Measurements from ENCODE around the gene HSDL2. TPM values are rescaled to one million over a fixed set of nuclear protein-coding genes. Genes with fewer than 3 reads are reported as not detected.

Gene HSDL2
- total RNA-seq, 1 donor from 2014 or later: 4.8 TPM

DNA sequence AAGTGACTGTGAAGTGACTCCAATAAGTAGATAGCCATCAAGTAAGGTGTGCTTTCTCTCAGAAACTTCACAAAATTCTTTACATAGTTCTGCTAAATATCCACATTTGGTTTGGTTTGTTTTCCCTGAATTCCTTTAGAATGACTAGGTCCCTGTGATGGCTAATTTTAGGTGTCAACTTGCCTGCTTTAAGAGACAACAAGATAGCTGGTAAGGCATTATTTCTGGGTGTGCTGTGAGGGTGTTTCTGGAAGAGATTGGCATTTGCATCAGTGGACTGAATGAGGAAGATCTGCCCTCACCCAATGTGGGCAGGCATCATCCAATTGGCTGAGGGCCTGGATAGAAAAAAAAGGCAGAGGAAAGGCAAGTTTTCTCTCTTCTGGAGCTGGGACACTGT, 38.2 kb upstream of the HSDL2 start:
- H3K4me3 Mint-ChIP-seq (ENCODE audit: unreplicated experiment): no peak overlapping the region
- H3K4me1 Mint-ChIP-seq (ENCODE audit: low read depth, unreplicated experiment): no peaks in the 10 kb centered on the region
- no peaks in the 10 kb centered on the region for H3K36me3 Mint-ChIP-seq (ENCODE audit: unreplicated experiment)
- TF ChIP-seq, protein P1, sequence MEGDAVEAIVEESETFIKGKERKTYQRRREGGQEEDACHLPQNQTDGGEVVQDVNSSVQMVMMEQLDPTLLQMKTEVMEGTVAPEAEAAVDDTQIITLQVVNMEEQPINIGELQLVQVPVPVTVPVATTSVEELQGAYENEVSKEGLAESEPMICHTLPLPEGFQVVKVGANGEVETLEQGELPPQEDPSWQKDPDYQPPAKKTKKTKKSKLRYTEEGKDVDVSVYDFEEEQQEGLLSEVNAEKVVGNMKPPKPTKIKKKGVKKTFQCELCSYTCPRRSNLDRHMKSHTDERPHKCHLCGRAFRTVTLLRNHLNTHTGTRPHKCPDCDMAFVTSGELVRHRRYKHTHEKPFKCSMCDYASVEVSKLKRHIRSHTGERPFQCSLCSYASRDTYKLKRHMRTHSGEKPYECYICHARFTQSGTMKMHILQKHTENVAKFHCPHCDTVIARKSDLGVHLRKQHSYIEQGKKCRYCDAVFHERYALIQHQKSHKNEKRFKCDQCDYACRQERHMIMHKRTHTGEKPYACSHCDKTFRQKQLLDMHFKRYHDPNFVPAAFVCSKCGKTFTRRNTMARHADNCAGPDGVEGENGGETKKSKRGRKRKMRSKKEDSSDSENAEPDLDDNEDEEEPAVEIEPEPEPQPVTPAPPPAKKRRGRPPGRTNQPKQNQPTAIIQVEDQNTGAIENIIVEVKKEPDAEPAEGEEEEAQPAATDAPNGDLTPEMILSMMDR (IDR thresholded peaks at IDR 0.05; ENCODE audit: partially characterized antibody, unreplicated experiment): no peak
- H3K27ac Mint-ChIP-seq (ENCODE audit: unreplicated experiment): no peak overlapping the region
- no peaks in the 10 kb centered on the region for H3K27me3 Mint-ChIP-seq (ENCODE audit: unreplicated experiment)
- H3K9me3 Mint-ChIP-seq (ENCODE audit: unreplicated experiment): no peaks in the 10 kb centered on the region
- no peak for DNase-seq

DNA sequence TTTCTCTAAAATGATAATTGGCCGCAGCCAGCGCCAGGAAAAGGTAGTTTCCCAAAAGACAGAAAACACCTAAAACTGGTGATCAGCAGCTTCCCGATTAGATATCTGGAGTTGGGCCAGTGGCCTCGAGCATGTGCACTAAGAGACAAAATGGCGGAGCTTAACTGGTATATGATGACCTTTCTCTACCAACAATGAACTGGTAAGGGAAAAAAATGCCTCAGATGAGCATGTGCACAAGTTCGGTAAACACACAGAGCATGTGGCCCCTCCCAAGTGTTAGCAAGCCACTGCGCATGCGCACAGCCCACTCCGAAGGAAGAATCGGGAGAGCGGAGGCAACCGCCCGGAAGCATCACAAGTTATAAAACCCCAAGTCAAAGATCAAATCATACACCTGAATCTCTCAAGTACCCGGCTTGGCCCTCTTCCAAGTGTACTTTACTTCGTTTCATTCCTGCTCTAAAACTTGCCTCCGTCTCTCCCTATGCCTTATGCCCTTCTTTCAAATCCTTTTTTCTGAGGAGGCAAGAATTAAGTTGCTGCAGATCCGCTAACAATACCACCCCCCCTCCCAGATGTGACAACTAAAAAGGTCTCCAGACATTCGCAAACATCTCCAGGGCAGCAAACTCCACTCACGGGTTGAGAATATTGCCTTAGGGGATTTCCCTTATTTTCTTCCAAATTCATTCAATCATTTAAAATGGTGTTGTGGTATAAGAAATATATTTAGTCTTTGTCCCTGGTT, 31.5 kb upstream of the HSDL2 start:
- Mint-ChIP-seq H3K27ac (ENCODE audit: unreplicated experiment) (no peak overlapping the region), H3K27me3 (ENCODE audit: unreplicated experiment) (peaks cover 2% of the 10 kb centered on the region), H3K9me3 (ENCODE audit: unreplicated experiment) (no peaks in the 10 kb centered on the region), H3K36me3 (ENCODE audit: unreplicated experiment) (no peaks in the 10 kb centered on the region), H3K4me3 (ENCODE audit: unreplicated experiment) (peak overlapping the region; percentile 71), H3K4me1 (ENCODE audit: low read depth, unreplicated experiment) (no peaks in the 10 kb centered on the region)
- peak; percentile 72 for DNase-seq
- TF ChIP-seq, protein P1 (IDR thresholded peaks at IDR 0.05; ENCODE audit: partially characterized antibody, unreplicated experiment): no peak

DNA sequence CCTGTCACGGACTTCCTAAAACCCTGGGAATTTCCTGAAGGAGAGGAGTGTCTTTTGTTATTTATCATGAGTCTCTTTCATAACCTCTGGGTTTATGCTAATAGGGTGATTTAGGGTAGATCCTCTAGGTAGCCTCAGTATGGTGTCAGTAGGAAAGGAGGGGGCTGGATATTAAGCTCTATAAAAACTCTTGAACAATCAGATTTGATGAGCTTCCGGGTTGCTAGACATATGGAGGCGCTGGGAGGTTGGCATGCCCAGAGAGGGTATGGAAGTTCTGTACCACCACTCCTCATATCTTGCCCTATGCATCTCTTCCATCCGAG, 30.9 kb upstream of the HSDL2 start:
- Mint-ChIP-seq H3K9me3 (ENCODE audit: unreplicated experiment) (no peaks in the 10 kb centered on the region), H3K27me3 (ENCODE audit: unreplicated experiment) (peaks cover 2% of the 10 kb centered on the region), H3K36me3 (ENCODE audit: unreplicated experiment) (no peaks in the 10 kb centered on the region), H3K4me3 (ENCODE audit: unreplicated experiment) (peak overlapping the region; percentile 71), H3K27ac (ENCODE audit: unreplicated experiment) (no peak overlapping the region), H3K4me1 (ENCODE audit: low read depth, unreplicated experiment) (no peaks in the 10 kb centered on the region)
- DNase-seq: no peak
- TF ChIP-seq, protein P1 (IDR thresholded peaks at IDR 0.05; ENCODE audit: partially characterized antibody, unreplicated experiment): no peak

DNA sequence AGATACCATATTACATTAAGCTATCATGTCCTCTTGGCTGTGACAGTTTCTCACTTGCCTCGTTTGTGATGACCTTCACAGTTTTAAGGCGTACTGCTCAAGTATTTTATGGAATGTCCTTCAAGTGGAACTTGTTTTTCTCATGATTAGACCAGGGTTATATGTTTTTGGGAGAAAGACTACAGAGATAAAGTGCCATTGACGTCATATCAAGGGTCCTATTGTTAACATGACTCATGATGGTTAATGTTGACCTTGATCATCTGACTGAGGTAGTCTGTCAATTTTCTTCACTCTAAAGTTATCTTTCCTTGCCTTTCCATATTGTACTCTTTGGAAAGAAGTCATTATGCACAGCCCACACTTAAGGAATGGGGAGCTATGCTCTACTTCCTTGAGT, 28.7 kb upstream of the HSDL2 start:
- Mint-ChIP-seq H3K4me3 (ENCODE audit: unreplicated experiment) (no peak overlapping the region), H3K27me3 (ENCODE audit: unreplicated experiment) (peaks cover 2% of the 10 kb centered on the region), H3K4me1 (ENCODE audit: low read depth, unreplicated experiment) (no peaks in the 10 kb centered on the region), H3K9me3 (ENCODE audit: unreplicated experiment) (no peaks in the 10 kb centered on the region), H3K27ac (ENCODE audit: unreplicated experiment) (no peak overlapping the region), H3K36me3 (ENCODE audit: unreplicated experiment) (no peaks in the 10 kb centered on the region)
- DNase-seq: no peak
- TF ChIP-seq, protein P1 (IDR thresholded peaks at IDR 0.05; ENCODE audit: partially characterized antibody, unreplicated experiment): no peak

DNA sequence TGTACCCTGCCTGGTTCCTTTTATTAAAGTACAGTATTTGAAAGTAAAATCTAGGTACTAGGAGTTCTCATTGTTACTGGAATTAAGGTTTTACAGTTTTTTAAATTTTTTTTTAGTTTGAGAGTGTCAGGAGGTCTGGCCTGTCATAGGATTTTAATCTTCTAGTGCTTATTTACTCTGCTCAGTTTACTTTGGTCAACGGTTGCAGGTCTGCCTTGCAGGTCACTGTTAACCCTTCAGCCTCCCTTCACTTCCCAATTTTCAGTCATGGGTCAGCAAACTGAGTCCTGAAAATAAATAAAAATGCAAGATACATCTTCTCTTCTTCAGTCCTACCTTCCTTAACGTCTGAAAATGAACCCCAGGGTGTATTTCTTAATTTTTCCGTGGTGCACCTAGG, 27.7 kb upstream of the HSDL2 start:
- H3K9me3 Mint-ChIP-seq (ENCODE audit: unreplicated experiment): no peaks in the 10 kb centered on the region
- H3K4me3 Mint-ChIP-seq (ENCODE audit: unreplicated experiment): no peak overlapping the region
- no peaks in the 10 kb centered on the region for H3K4me1 Mint-ChIP-seq (ENCODE audit: low read depth, unreplicated experiment)
- no peak overlapping the region for H3K27ac Mint-ChIP-seq (ENCODE audit: unreplicated experiment)
- TF ChIP-seq, protein P1 (IDR thresholded peaks at IDR 0.05; ENCODE audit: partially characterized antibody, unreplicated experiment): no peak
- peaks cover 2% of the 10 kb centered on the region for H3K27me3 Mint-ChIP-seq (ENCODE audit: unreplicated experiment)
- DNase-seq: no peak
- no peaks in the 10 kb centered on the region for H3K36me3 Mint-ChIP-seq (ENCODE audit: unreplicated experiment)

All from glutamatergic neuron (in vitro differentiated cells).